ENCODE results near the gene ZNF487.
"Not testable (repeated sequence)": the region's sequence is repeated elsewhere in the genome, so short reads cannot be mapped to it uniquely, and the experiment has no call there.

Gene ZNF487

GRCh38 chr10:43430926-43431663 lies 5.8 kb upstream of the ZNF487 start:
- no peak for DNase-seq (ENCODE audit: low read depth in 2 of 3, low spot score in 1 of 3)

DNA sequence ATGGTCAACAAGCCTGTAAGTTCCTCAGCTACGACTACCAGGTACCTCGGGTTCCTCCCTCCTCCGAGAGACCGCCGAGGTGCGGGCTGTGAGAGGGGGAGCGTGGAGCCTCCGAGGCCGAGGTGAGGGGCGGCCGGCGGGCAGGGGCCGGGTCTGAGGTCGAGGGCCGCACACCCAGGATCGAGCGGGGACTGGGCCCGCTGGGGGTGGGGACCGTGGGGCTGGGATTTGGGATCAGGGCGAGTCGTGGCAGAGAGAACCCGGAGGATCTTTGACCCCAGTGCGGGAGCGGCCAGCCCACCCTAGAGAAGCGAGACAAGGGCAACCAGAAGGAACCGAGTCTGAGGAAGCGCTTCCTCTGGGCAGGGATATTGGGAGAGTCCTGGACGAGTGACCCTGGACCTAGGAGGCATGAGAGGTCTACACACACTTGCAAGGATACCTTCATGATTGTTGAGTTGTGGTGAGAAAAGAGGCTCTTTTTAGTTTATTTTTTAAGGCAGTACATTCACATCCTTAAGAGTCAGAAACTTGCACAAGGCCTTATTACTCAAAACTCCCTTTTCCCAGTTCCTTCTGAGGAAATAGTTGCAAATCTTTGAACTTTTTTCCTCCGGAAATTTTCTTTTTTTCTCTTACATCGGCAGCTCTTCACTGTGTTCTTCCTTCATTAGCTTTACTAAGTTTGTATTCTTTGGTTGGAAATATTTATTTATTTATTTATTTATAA lies 395 bp downstream of the ZNF487 start:
- no peak for DNase-seq (ENCODE audit: low read depth in 2 of 3, low spot score in 1 of 3)

DNA sequence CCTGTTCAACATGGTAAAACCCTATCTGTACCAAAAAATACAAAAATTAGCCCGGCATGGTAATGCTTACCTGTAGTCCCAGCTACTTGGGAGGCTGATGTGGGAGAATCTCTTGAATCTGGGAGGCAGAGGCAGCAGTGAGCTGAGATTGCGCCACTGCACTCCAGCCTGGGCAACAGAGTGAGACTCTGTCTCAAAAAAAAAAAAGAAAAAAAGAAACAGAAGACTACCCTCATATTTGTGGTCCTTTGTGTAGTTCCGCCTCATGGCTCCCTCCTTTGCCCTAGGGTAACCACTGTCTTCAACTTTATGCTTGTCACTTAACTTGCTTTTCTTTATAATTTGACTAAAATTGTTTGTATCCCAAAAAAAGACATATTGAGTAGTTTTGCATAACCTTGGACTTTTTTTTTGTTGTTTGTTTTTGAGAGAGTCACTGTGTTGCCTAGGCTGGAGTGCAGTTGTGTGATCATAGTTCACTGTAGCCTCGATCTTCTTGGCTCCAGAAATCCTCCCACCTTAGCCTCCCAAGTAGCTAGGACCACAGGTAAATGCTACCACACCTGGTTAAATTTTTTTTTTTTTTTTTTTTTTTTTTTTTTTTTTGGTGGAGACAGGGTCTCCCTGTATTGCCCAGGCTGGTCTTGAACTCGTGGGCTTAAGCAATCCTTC lies 3.7 kb downstream of the ZNF487 start:
- DNase-seq (ENCODE audit: low read depth in 2 of 3, low spot score in 1 of 3), result no peak

GRCh38 chr10:43444323-43444722 lies 7.4 kb downstream of the ZNF487 start:
- no peak for DNase-seq (ENCODE audit: low read depth in 2 of 3, low spot score in 1 of 3)

DNA sequence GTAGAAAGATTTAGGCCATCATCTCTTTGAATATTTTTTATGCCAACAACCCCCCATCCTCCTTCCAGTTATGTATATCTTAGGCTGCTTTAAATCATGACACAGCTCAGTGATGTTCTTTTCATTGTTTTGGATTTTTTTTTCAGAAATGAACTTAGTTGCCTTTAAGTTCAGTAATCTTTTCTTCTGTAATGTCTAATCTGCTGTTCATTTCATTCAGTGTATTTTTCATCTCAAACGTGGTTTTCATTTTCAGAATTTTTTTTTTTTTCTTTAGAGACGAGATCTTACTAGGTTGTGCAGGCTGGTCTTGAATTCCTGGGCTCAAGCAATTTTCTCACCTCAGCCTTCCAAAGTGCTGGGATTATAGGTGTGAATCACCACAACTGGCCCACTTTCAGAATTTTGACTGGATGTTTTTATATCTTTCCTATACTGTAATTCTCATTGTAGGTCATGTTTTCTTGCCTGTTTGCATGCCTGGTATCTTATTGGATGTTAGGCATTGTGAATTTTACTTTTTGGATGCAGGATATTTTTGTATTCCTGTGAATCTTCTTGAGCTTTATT lies 8.1 kb downstream of the ZNF487 start:
- no peak for DNase-seq (ENCODE audit: low read depth in 2 of 3, low spot score in 1 of 3)

DNA sequence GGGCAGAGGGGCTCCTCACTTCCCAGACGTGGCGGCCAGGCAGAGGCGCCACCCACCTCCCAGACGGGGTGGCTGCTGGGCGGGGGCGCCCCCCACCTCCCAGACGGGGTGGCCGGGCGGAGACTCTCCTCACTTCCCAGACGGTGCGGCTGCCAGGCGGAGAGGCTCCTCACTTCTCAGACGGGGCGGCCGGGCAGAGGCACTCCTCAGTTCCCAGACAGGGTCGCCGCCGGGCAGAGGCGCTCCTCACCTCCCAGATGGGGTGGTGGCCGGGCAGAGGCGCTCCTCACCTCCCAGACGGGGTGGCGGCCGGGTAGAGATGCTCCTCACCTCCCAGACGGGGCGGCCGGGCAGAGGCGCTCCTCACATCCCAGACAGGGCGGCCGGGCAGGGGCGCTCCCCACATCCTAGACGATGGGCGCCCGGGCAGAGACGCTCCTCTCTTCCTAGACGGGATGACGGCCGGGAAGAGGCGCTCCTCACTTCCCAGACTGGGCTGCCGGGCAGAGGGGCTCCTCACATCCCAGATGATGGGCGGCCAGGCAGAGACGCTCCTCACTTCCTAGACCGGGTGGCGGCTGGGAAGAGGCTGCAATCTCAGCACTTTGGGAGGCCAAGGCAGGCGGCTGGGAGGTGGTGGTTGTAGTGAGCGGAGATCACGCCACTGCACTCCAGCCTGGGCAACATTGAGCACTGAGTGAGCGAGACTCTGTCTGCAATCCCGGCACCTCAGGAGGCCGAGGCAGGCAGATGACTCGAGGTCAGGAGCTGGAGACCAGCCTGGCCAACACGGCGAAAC lies 9.5 kb downstream of the ZNF487 start:
- DNase-seq (ENCODE audit: low read depth in 2 of 3, low spot score in 1 of 3), result not testable (repeated sequence)

DNA sequence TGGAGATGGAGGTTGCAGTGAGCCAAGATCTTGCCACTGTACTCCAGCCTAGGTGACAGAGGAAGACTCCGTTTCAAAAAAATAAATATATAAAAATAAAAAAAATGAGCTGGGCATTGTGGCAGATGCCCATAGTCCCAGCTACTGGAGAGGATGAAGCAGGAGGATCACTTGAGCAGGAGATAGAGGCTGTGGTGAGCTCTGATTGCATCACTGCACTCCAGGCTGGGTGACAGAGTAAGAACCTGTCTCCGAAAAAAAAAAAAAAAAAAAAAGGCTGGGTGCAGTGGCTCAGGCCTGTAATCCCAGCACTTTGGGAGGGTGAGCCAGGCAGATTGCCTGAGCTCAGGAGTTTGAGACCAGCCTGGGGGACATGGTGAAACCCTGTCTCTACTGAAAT lies 11.8 kb downstream of the ZNF487 start:
- no peak for DNase-seq (ENCODE audit: low read depth in 2 of 3, low spot score in 1 of 3)

DNA sequence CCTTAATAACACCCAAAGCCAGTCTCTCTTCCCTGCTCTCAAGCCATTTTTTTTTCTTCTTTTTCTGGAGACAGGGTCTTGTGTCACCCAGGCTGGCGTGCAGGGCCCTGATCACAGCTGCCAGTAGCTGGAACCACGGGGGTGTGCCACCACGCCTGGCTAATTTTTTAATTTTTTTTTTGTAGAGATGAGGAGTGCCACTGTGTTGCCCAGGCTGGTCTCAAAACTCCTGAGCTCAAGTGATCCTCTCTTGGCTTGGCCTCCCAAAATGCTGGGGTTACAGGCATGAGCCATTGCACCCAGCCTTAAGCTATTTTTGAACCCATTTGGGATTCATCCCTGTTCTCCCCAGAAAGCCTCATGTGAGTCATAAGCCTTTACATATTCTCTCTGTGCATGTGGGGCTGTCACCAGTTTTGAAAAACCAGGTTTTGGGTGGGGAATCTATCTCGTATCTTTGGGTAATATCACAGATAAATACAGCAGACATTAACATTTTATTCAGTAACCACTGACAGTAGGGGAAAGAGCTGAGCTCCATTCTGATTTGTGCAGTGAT lies 15.5 kb downstream of the ZNF487 start:
- DNase-seq (ENCODE audit: low read depth in 2 of 3, low spot score in 1 of 3), result no peak

- peak in 1 of 3 donors; percentile 26 for DNase-seq (ENCODE audit: low read depth in 2 of 3, low spot score in 1 of 3)
These were observed 16.4 kb downstream of the ZNF487 start for GRCh38 chr10:43453266-43453831.

- not testable (repeated sequence) for DNase-seq (ENCODE audit: low read depth in 2 of 3, low spot score in 1 of 3)
These were observed 17.1 kb downstream of the ZNF487 start for GRCh38 chr10:43454025-43454424.

DNA sequence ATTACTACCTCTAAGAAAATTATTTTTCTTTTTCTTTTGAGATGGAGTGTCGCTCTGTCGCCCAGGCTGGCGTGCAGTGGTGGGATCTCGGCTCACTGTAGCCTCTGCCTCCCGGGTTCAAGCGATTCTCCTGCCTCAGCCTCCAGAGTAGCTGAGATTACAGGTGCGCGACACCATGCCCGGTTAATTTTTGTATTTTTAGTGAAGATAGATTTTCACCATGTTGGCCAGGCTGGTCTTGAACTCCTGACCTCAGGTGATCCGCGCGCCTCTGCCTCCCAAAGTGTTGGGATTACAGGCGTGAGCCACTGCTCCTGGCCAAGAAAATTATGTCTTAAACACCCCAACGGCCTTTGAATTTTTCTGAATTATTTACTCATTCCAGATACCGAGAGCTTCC lies 19.6 kb downstream of the ZNF487 start:
- not testable (repeated sequence) for DNase-seq (ENCODE audit: low read depth in 2 of 3, low spot score in 1 of 3)

DNA sequence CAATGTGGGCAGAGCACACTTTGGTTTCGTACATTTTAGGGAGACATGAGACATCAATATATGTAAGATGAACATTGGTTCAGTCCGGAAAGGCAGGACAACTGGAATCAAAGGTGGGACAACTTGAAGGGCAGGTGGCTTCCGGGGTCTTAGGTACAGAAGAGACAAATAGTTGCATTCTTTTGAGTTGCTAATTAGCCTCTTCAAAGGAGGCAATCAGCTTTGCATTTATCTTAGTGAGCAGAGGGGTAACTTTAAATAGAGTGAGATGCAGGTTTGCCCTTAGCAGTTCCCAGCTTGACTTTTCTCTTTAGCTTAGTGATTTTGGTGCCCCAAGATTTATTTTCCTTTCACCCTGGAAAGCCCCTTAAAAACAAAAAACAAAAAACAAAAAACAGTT lies 21.3 kb downstream of the ZNF487 start:
- DNase-seq (ENCODE audit: low read depth in 2 of 3, low spot score in 1 of 3), result no peak

DNA sequence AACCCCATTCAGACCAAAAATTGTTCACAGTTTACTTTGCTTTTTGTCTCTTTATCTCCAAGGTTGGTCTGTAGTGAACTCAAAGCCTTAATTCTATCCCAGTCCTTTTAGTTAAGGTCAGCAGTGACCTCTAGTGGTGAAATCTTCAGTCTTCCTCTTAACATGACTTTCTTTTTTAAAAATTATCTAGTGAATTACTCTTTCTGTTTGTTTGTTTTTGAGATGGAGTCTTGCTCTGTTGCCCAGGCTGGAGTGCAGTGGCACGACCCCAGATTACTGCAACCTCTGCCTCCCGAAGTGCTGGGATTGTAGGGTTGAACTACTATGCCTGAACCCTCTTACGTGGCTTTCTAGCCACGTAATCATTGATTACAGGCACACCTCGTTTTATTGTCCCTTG lies 25.0 kb downstream of the ZNF487 start:
- peak in 1 of 3 donors; percentile 67 for DNase-seq (ENCODE audit: low read depth in 2 of 3, low spot score in 1 of 3)

DNA sequence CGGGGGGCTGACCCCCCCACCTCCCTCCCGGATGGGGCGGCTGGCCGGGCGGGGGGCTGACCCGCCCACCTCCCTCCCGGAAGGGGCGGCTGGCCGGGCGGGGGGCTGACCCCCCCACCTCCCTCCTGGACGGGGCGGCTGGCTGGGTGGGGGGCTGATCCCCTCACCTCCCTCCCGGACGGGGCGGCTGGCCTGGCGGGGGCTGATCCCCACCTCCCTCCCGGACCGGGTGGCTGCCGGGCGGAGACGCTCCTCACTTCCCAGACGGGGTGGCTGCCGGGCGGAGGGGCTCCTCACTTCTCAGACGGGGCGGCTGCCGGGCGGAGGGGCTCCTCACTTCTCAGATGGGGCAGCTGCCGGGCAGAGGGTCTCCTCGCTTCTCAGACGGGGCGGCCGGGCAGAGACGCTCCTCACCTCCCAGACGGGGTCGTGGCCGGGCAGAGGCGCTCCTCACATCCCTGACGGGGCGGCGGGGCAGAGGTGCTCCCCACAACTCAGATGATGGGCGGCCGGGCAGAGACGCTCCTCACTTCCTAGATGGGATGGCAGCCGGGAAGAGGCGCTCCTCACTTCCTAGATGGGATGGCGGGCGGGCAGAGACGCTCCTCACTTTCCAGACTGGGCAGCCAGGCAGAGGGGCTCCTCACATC lies 28.3 kb downstream of the ZNF487 start:
- DNase-seq (ENCODE audit: low read depth in 2 of 3, low spot score in 1 of 3), result not testable (repeated sequence)

DNA sequence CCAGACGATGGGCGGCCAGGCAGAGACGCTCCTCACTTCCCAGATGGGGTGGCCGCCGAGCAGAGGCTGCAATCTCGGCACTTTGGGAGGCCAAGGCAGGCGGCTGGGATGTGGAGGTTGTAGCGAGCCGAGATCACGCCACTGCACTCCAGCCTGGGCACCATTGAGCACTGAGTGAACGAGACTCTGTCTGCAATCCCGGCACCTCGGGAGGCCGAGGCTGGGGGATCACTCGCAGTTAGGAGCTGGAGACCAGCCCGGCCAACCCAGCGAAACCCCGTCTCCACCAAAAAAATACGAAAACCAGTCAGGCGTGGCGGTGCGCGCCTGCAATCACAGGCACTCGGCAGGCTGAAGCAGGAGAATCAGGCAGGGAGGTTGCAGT lies 28.8 kb downstream of the ZNF487 start:
- not testable (repeated sequence) for DNase-seq (ENCODE audit: low read depth in 2 of 3, low spot score in 1 of 3)

DNA sequence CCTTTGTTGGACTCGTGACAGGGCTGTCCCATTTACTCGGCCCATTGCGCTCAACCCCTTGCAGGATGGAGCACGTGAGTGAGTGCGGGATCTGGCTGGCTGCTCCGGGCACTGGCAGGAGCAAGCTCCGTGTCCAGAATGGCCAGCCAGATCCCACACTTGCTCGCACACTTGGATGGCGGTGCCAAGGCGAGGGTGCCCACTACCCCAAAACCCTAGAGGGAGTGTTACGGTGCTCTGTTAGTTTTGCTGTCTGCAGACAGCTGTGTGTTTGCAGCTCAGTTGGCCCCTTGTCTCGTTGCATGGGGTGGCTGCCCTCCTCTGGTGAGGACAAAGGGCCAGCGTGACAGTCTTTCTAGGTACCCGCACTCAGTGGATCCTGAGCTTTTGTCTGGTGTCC lies 34.2 kb downstream of the ZNF487 start:
- DNase-seq (ENCODE audit: low read depth in 2 of 3, low spot score in 1 of 3), result no peak

DNA sequence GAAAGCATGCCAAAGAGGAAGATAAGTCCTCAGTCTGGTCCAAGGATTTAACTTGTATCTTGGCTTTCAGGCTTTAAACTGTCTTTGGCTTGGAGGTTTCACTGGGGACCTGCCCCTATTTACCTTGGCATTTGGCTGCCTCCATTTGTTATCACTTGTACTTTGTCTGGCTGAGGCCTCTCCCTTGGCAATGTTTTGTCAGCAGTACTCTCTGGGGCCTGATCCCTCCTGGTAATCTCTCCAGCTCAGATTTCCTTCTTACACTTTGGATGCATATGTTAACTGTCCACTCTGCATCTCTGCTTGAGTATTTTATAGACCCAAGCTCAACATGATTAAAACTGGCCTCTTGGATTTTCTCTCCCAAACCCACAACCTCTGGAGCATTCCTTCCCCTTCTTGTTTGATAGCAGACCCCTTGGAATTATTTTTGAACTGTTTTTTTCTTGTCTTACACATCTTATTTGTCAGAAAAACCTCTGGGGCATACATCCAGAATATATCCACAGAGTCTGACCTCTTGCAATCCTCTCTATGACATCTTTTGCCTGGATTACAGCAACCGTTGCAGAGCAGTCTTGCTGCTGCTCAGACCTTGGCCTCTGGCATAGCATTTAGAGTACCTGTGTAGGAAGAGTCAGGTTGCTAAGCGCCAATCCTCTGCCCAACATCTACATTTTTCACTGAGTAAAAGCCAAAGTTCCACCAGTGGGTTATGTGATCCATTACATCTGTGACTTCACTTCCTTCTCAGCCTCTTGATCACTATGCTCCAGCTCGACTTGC lies 35.2 kb downstream of the ZNF487 start:
- DNase-seq (ENCODE audit: low read depth in 2 of 3, low spot score in 1 of 3), result no peak

DNA sequence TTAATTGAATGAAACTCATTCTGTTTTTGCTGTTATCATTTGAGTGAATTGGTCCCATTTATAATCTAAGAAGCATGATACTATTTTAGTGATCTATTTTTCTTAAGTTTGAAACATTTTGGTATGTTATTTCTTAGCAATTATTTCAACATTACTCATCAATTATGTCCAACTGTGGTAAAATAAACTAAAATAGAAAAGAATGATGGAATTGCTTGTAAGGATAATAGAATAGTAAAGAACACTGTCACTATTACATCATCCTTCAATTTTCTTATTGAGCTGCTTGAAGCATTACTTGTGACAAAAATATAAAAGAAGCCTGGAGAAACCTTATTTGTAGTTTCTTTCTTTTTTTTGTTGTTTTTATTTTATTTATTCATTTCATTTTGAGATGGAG lies 42.4 kb downstream of the ZNF487 start:
- no peak for DNase-seq (ENCODE audit: low read depth in 2 of 3, low spot score in 1 of 3)
